Vagina (tissue), 2 donors: ENCODE results near the gene CDH13. TPM values are rescaled to one million over a fixed set of nuclear protein-coding genes. Genes with fewer than 3 reads are reported as not detected.
A peak's percentile ranks its signal among the peaks of the same experiment; 100 is the strongest.

Experiments
- DNase-seq, 2 donors: peaks; one replicate each; pipeline ENCODE4 v3.0.0-alpha.2; 2017; ENCODE audit errors: extremely low spot score in 2 of 2
- H3K27ac ChIP-seq: fragments of 200-600 bp; sonication (generic); one replicate; pipeline ENCODE4 v1.5.1; 2019
- H3K27me3 ChIP-seq: fragments of 200-600 bp; sonication (generic); one replicate; pipeline ENCODE4 v1.5.1; 2019
- H3K36me3 ChIP-seq, 2 donors: fragments of 200-600 bp; sonication (generic); one replicate each; pipeline ENCODE4 v1.5.1; 2017 to 2019
- H3K4me1 ChIP-seq: fragments of 200-600 bp; sonication (generic); one replicate; pipeline ENCODE4 v1.5.1; 2019
- H3K4me3 ChIP-seq, 2 donors: fragments of 200-600 bp; sonication (generic); 1 replicate in 1 of 2; 2 replicates in 1 of 2; pipeline ENCODE4 v1.5.1; 2016 to 2019
- H3K9me3 ChIP-seq: fragments of 200-600 bp; sonication (generic); one replicate; pipeline ENCODE4 v1.5.1; 2019
- CTCF ChIP-seq, 3 experiments: fragments of 450-650 bp in 2 of 3; fragments of 200-600 bp in 1 of 3; sonication (generic) in 1 of 3; IDR thresholded peaks; one replicate each; pipeline ENCODE4 v1.5.1; 2017 to 2019; ENCODE audit warnings: antibody characterized with exemption in 3 of 3, mild to moderate bottlenecking in 2 of 3, moderate library complexity in 2 of 3
- POLR2A ChIP-seq, 2 donors: fragments of 450-650 bp; IDR thresholded peaks; one replicate each; pipeline ENCODE4 v1.6.1; 2017; ENCODE audit warnings: antibody characterized with exemption in 2 of 2, mild to moderate bottlenecking in 2 of 2, moderate library complexity in 2 of 2
- POLR2AphosphoS5 ChIP-seq, 2 donors: sonication (generic); formaldehyde crosslinking; IDR thresholded peaks; one replicate each; pipeline ENCODE4 v1.9.0; 2017; ENCODE audit warnings: antibody characterized with exemption in 2 of 2, mild to moderate bottlenecking in 2 of 2, low read depth in 1 of 2; ENCODE audit not compliant: insufficient read depth in 1 of 2
- intact Hi-C: fragments of 100-400 bp; cut with DNase I; formaldehyde crosslinking; loops from one replicate; pipeline ENCODE4 v1.15.1; 2023
- total RNA-seq: library from RNA; depleted of rRNA; stranded (reverse); fragments of >200 nt; gene quantifications from one replicate; pipeline ENCODE4 v1.2.3, GENCODE V29; 2016

CDH13 gene
- total RNA-seq, 1 donor from 2014 or later: 123 TPM

- no peak overlapping the region for H3K27ac ChIP-seq
- peaks cover 29% of the 10 kb centered on the region for H3K4me1 ChIP-seq
- no peak for DNase-seq
- no peaks in the 10 kb centered on the region for H3K27me3 ChIP-seq
- H3K36me3 ChIP-seq: no peaks in the 10 kb centered on the region
- intact Hi-C loops: no loop called here
- TF ChIP-seq POLR2AphosphoS5 (IDR thresholded peaks at IDR 0.05; ENCODE audit: insufficient read depth in 1 of 2, low read depth in 1 of 2) (peak in 1 of 2 donors; percentile 27), POLR2A (IDR thresholded peaks at IDR 0.05) (no peak)
- H3K9me3 ChIP-seq: no peaks in the 10 kb centered on the region
- H3K4me3 ChIP-seq: no peak overlapping the region
Observed at GRCh38 chr16:82655072-82655714, 28.4 kb downstream of the CDH13 start.

- H3K27ac ChIP-seq: no peak overlapping the region
- H3K9me3 ChIP-seq: no peaks in the 10 kb centered on the region
- no peaks in the 10 kb centered on the region for H3K27me3 ChIP-seq
- no peaks in the 10 kb centered on the region for H3K36me3 ChIP-seq
- intact Hi-C loops: no loop called here
- no peak overlapping the region for H3K4me3 ChIP-seq
- H3K4me1 ChIP-seq: peaks cover 29% of the 10 kb centered on the region
- TF ChIP-seq POLR2AphosphoS5 (IDR thresholded peaks at IDR 0.05; ENCODE audit: insufficient read depth in 1 of 2, low read depth in 1 of 2): no peak
- no peak for TF ChIP-seq POLR2A (IDR thresholded peaks at IDR 0.05)
- no peak for TF ChIP-seq CTCF (IDR thresholded peaks at IDR 0.05)
- no peak for DNase-seq
Observed at GRCh38 chr16:82655720-82656490, 29.1 kb downstream of the CDH13 start.

- Histone ChIP-seq H3K4me3 (no peak overlapping the region), H3K4me1 (peaks cover 29% of the 10 kb centered on the region), H3K27me3 (no peaks in the 10 kb centered on the region), H3K36me3 (no peaks in the 10 kb centered on the region), H3K27ac (no peak overlapping the region), H3K9me3 (no peaks in the 10 kb centered on the region)
- intact Hi-C loops: no loop called here
- DNase-seq: no peak
- TF ChIP-seq POLR2AphosphoS5 (IDR thresholded peaks at IDR 0.05; ENCODE audit: insufficient read depth in 1 of 2, low read depth in 1 of 2) (no peak), CTCF (IDR thresholded peaks at IDR 0.05) (no peak), POLR2A (IDR thresholded peaks at IDR 0.05) (no peak)
Observed at GRCh38 chr16:82657239-82657638, 30.5 kb downstream of the CDH13 start.

- no peaks in the 10 kb centered on the region for H3K9me3 ChIP-seq
- H3K4me3 ChIP-seq: no peak overlapping the region
- peaks cover 27% of the 10 kb centered on the region for H3K4me1 ChIP-seq
- H3K27ac ChIP-seq: no peak overlapping the region
- no peak for DNase-seq
- TF ChIP-seq POLR2A (IDR thresholded peaks at IDR 0.05) (no peak), POLR2AphosphoS5 (IDR thresholded peaks at IDR 0.05; ENCODE audit: insufficient read depth in 1 of 2, low read depth in 1 of 2) (no peak), CTCF (IDR thresholded peaks at IDR 0.05) (no peak)
- intact Hi-C loops: no loop called here
- H3K27me3 ChIP-seq: no peaks in the 10 kb centered on the region
- H3K36me3 ChIP-seq: no peaks in the 10 kb centered on the region
Observed at GRCh38 chr16:82657786-82658185, 31.0 kb downstream of the CDH13 start.

GRCh38 chr16:82658796-82659195 lies 32.0 kb downstream of the CDH13 start:
- H3K27ac ChIP-seq: no peak overlapping the region
- TF ChIP-seq POLR2A (IDR thresholded peaks at IDR 0.05) (no peak), CTCF (IDR thresholded peaks at IDR 0.05) (no peak), POLR2AphosphoS5 (IDR thresholded peaks at IDR 0.05; ENCODE audit: insufficient read depth in 1 of 2, low read depth in 1 of 2) (no peak)
- no peaks in the 10 kb centered on the region for H3K36me3 ChIP-seq
- H3K4me1 ChIP-seq: peaks cover 17% of the 10 kb centered on the region
- H3K9me3 ChIP-seq: no peaks in the 10 kb centered on the region
- intact Hi-C loops: no loop called here
- no peak overlapping the region for H3K4me3 ChIP-seq
- no peak for DNase-seq
- H3K27me3 ChIP-seq: no peaks in the 10 kb centered on the region
